Measurements from ENCODE around the gene XRCC4. TPM values are rescaled to one million over a fixed set of nuclear protein-coding genes. Genes with fewer than 3 reads are reported as not detected.

Gene XRCC4
- total and polyA plus RNA-seq, 9 of the 15 experiments (the other 6 are each of a cell fraction or from before 2014, with no cell fraction given), result 13.6 to 61.6 (median 22.4) TPM

- DNase-seq (ENCODE audit: extremely low read depth in 1 of 4, low spot score in 3 of 4) (no peak), FAIRE-seq (no peak), ATAC-seq (no peak)
- WGBS (ENCODE audit: insufficient coverage, low coverage, missing lambda C conversion rate), result 58% methylated on average over 7 of the region's 7 CpGs
- no peak overlapping the region for H3K27ac ChIP-seq (ENCODE audit: extremely low read depth, low read depth, low read length)
- H3K9ac ChIP-seq (ENCODE audit: insufficient read depth in 1 of 2, low read depth in 2 of 2, low read length in 2 of 2), result no peak overlapping the region
- H3K4me2 ChIP-seq (ENCODE audit: insufficient read depth, low read length), result no peak overlapping the region
- intact Hi-C loops (cut with micrococcal nuclease) (no loop called here), in situ Hi-C loops (cut with MboI) (no loop called here)
- no peaks in the 10 kb centered on the region for H4K20me1 ChIP-seq (replicated peaks; ENCODE audit: control insufficient read depth, insufficient read depth, low read length)
- H3K9me3 ChIP-seq (replicated peaks; ENCODE audit: control insufficient read depth, insufficient read depth, low read depth, low read length), result no peaks in the 10 kb centered on the region
- no peak overlapping the region for H3K4me3 ChIP-seq
- H2AFZ ChIP-seq (ENCODE audit: low read depth, low read length), result no peak overlapping the region
- no peak for TF ChIP-seq NKRF (IDR thresholded peaks at IDR 0.05; ENCODE audit: borderline replicate concordance)
- no peak for TF ChIP-seq EP400 (IDR thresholded peaks at IDR 0.05)
- H3K27me3 ChIP-seq (ENCODE audit: control insufficient read depth in 2 of 2, insufficient read depth in 2 of 2, low read length in 2 of 2), result no peaks in the 10 kb centered on the region
- ChIA-PET POLR2A (no interaction called here), CTCF (ENCODE audit: low intra/inter-chr PET ratio) (no interaction called here)
- no peaks in the 10 kb centered on the region for H3K9me1 ChIP-seq (ENCODE audit: control insufficient read depth, insufficient read depth, low read length)
- BruUV-seq (replicated peaks), result no TSS peak
- H3K36me3 ChIP-seq (ENCODE audit: control insufficient read depth, insufficient read depth, low read length), result no peaks in the 10 kb centered on the region
- H3K4me1 ChIP-seq (replicated peaks in 1 of 2; ENCODE audit: control insufficient read depth in 2 of 2, insufficient read depth in 2 of 2, low read length in 2 of 2), result no peaks in the 10 kb centered on the region
- no peaks in the 10 kb centered on the region for H3K79me2 ChIP-seq (ENCODE audit: control insufficient read depth, insufficient read depth, low read length)
These were observed 208.5 kb downstream of the XRCC4 start for GRCh38 chr5:83285661-83286398.

- in situ Hi-C loops (cut with MboI), result no loop called here
- POLR2A ChIA-PET, result no interaction called here
- WGBS (ENCODE audit: insufficient coverage, low coverage, missing lambda C conversion rate), result 17% methylated on average over 2 of the region's 2 CpGs
These were observed 216.9 kb downstream of the XRCC4 start for GRCh38 chr5:83294246-83294645.

More at GRCh38 chr5:83294246-83294645, 216.9 kb downstream of the XRCC4 start:
- Histone ChIP-seq H3K4me1 (replicated peaks in 1 of 2; ENCODE audit: control insufficient read depth in 2 of 2, insufficient read depth in 2 of 2, low read length in 2 of 2) (no peaks in the 10 kb centered on the region), H3K79me2 (ENCODE audit: control insufficient read depth, insufficient read depth, low read length) (no peaks in the 10 kb centered on the region), H3K27ac (ENCODE audit: extremely low read depth, low read depth, low read length) (no peak overlapping the region), H3K4me3 (no peak overlapping the region), H3K9ac (ENCODE audit: insufficient read depth in 1 of 2, low read depth in 2 of 2, low read length in 2 of 2) (no peak overlapping the region), H3K9me3 (replicated peaks; ENCODE audit: control insufficient read depth, insufficient read depth, low read depth, low read length) (no peaks in the 10 kb centered on the region), H3K27me3 (ENCODE audit: control insufficient read depth in 2 of 2, insufficient read depth in 2 of 2, low read length in 2 of 2) (no peaks in the 10 kb centered on the region), H3K4me2 (ENCODE audit: insufficient read depth, low read length) (no peak overlapping the region), H2AFZ (ENCODE audit: low read depth, low read length) (no peak overlapping the region), H3K9me1 (ENCODE audit: control insufficient read depth, insufficient read depth, low read length) (no peaks in the 10 kb centered on the region), H3K36me3 (ENCODE audit: control insufficient read depth, insufficient read depth, low read length) (no peaks in the 10 kb centered on the region), H4K20me1 (replicated peaks; ENCODE audit: control insufficient read depth, insufficient read depth, low read length) (no peaks in the 10 kb centered on the region)
- BruUV-seq (replicated peaks), result no TSS peak
- FAIRE-seq (no peak), ATAC-seq (no peak), DNase-seq (ENCODE audit: extremely low read depth in 1 of 4, low spot score in 3 of 4) (no peak)
- no peak for TF ChIP-seq ZNF79 (CRISPR knock-in tag; IDR thresholded peaks at IDR 0.05; ENCODE audit: low read depth)
- no peak for TF ChIP-seq JUND (IDR thresholded peaks at IDR 0.05; ENCODE audit: borderline replicate concordance, low read depth, low read length)
- TF ChIP-seq JUND (tag; IDR thresholded peaks at IDR 0.05; ENCODE audit: borderline replicate concordance, low read depth, low read length), result no peak
- CTCF ChIA-PET (ENCODE audit: low intra/inter-chr PET ratio), result no interaction called here
- intact Hi-C loops (cut with micrococcal nuclease), result no loop called here
